GM18907 (cell line): ENCODE results near the gene SPARC.
A peak's percentile ranks its signal among the peaks of the same experiment; 100 is the strongest.

Experiments
- ATAC-seq: cut with Tn5 transposase; IDR thresholded peaks from one replicate; pipeline ENCODE4 v1.9.1; 2021; ENCODE audit warnings: mild to moderate bottlenecking, moderate library complexity; ENCODE audit not compliant: unreplicated experiment

The SPARC gene

DNA sequence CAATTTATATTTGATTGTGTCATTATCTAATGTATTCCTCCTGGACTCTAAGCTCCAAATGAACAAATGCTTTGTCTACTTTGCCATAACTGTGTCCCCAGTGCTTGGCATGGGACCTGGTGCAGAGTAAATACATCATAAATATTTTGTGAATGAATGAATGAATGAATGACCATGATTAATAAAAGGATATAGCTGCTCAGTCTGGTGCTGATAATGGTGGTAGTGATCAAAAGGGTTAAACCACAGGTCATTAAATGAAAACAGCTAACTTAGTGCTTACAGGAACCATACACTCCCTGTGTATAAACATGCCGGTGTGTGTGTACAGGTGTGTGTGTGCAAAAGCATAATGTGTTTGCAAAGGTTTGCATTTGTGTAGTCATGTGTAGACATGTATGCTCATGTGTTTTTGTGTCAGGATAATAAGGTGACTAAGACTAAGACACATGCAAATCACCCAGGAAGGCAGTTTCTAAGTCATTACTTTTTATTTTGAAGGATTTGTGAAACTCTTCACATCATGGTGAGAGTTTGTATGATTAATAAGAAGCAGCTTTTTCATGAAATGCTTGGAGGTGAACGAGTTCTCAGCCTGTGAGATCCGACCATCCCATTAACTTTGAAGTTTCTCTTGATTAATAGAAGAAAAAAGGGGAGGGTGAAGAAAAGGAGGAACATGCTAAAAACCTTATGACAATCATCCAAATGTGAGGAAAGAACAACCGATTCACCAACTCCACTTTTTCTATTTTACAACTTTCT lies 24.6 kb downstream of the SPARC start:
- peak; percentile 70 for ATAC-seq

DNA sequence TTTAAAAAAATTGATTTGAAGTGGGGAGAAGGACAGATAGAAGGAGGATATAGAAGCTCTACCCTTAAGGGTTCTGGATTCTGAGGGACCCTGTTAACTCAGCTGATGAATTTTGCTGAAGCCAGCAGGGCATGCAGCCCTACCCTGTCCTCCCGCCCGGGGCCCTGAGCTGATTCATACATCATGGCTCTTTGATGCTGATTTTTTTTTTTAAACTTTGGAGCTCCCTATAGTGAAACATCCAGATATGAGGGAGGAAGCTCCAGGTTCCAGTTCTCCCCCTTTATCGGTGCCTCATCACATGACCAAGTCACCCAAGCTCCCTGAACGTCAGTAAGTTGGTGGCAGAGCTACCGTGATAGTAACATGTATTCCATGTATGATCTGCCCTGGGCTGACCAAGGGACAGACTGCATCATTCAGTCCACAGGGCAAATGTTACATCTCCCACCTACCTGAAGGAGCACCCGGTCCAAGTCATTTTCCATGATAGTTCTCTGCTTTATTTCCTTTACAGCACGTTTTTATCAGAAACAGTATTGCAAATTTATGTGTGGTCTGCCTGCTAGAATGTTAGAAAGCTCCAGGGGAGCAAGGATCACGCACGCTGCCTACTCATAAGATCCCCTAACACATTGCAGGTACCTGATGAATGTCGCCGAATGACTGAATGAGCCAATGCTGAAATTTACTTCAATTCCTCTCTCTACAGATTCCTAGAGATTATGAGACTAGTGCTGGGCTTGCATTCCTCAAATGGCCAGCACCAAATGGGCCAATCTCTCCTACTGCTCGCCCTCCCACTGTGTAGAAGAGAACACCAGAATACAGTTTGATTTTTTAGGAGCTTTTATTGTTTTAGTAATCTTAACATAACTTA lies 25.9 kb downstream of the SPARC start:
- no peak for ATAC-seq

DNA sequence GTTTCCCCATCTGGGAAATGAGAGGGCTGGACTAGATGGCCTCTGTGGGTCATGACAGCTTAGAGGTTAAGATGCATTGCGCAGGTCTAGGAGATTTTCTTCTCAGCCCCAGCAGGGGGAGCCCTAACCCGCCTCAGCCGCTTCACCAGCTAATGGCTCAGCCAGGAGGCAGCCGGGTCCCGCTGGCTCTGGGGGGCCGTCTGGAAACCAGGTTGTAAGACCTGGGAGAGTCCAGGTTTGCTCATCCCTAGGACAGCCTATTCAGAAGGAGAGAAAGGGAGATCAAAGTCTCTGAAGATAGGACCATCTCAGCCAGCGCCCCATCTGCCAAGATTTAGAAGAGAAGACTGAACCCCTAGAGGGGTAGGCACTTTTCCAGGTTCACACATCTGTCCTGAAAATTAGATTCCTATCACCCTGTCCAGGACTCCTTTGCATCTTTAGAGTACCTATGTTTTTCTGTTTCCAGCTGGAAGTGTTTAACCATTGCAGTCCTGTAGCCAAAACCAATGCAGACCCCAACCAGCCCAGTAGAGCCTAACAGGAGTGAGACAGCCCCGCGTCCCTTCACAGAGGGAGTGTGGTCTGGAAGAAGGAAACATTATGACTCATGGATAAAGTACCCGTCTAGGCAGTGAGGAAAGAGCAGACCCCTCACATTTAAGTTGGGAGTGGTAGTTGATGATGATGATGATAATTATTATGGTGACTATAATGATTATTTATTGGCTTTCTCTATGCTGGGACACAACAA lies 27.5 kb downstream of the SPARC start:
- ATAC-seq = peak; percentile 69

DNA sequence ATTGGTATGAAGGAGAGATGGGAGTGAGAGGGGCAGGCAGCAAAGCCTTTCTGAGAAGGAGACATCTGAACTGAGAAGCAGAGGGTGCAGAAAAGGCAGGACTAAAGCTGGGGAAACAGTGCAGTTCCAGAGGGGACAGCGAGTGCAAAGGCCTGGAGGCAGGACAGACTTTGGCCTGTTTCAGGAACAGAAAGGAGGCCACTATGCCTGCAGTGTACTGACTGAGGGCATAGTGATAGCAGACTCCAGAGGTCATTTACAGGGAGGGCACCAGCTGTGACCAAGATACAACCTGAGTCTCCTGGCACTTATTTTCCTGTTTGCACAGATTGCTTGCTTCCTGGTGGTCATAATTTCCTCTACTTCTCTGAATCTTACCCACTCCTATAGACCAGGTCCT lies 29.6 kb downstream of the SPARC start:
- ATAC-seq = no peak

DNA sequence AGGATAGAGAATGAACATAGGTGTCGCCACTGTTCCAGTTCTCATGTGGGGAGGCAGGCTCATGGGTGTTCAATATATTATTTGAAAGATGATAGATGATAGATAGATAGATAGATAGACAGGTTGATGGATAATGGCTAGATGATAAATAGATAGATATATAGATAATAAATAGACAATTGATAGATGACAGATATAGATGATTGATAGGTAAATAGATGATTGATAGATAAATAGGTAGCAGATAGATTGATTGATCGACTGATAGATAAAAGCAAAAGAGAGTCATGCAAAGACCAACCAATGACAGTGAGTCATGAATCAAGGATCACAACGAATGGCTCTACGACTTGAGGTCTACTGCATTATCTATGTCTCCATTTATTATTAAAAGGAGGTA lies 30.4 kb downstream of the SPARC start:
- ATAC-seq = no peak

DNA sequence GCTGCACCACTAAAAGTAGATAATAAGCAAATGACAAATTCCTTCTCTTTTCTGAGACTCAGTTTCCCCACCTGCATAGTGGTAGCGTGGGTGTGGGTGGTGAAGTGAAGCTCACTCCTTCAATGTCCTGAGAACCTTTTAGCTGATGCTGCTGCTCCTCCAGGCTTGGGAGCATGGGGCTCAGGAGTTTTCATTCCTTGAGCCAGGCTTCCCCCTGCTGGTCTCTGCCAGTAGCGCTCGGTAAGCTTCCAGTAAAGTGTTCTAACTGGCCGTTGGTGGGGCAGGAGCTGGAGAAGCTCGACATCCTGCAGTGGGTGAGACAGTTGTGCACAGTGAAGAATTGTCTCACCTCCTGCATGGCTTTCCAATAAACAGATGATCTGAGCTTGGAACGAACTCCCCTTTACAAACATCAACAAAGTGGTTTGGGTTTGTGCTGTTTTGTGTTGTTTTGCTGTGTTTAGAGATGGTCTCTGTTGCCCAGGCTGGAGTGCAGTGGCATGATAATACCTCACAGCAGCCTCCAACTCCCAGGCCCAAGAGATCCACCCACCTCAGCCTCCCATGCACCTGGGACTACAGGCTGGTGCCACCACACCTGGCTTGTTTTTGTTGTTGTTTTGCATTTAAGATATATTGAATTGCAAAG lies 34.6 kb downstream of the SPARC start:
- peak; percentile 97 for ATAC-seq

DNA sequence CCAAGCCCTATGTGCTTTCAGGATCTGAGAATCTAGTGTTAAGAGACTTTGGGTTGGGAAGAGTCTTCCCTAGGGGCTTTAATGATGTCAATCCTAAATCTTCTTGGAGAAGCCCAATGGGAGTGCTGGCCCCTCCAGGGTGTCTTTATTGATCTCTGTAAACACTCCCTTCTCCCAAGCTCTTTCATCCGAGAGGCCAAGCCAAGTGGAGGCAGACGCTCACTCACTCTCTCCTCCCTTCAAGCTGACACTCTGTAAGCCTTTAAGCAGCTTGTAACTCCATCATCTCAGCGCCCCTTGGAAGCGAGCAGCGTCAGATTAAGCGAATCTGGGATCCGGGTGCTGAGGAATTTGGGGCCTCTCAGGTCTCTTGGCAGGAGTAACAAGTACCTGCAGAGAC lies 37.7 kb downstream of the SPARC start:
- no peak for ATAC-seq

DNA sequence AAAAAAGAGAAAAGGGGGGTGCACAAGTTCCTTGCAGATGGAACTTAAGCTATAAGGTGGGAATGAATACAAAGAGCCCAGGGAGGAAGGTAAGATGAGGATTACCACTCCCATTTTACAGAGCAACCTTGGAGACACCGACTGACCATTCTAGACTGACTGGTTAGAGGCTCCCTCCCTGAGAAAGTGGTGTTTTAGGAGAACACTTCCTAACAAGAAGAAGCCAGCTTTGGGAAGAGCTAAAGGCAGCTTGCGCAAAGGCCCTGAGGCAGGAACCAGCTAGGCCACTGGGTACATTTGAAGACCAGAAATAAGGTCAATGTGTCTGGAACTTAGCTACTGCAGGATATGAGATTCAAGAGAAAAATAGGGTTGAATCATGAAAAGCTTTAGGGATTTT lies 38.6 kb downstream of the SPARC start:
- ATAC-seq = no peak

DNA sequence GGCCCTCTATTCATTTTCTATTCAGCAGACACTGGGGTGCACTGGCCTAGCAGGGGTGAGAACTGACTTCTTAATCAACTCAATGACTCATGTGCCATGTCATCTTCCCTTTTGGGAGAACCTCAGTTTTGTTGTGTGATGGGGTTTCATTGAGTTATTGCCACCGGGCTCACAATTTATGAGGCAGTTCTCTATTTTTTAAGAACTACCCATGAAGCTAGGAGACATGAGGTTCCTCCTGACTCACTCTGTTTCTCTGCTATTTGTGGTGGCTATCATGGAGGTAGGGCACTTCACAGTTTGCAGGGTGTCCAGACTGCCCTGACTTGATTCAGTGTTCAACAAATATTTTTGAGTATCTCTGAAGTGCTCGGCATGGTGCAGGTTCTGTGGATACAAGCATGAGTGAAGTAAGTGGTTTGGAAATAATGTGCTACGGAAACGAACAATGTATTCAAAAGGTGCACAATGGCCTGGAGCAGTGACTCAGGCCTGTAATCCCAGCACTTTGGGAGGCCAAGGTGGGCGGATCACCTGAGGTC lies 39.3 kb downstream of the SPARC start:
- no peak for ATAC-seq

DNA sequence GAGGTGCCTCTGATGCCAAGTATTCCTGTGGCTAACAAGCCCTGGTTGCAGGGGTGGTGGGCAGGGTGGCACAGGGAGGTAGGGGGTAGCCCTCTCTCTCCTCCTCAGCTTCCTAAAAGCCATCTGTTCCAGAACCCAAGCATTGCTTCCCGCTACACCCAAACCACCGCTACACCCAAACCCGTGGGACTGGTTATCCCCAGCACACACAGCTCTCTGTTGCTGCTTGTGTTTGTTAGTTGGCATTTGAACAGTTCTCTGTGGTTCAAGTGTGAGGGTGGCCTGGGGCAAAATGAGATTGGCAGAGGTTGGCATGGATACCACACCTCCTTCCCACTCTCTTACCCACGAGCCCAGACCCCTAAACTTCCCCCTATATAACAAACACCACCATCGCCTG lies 40.4 kb downstream of the SPARC start:
- no peak for ATAC-seq

DNA sequence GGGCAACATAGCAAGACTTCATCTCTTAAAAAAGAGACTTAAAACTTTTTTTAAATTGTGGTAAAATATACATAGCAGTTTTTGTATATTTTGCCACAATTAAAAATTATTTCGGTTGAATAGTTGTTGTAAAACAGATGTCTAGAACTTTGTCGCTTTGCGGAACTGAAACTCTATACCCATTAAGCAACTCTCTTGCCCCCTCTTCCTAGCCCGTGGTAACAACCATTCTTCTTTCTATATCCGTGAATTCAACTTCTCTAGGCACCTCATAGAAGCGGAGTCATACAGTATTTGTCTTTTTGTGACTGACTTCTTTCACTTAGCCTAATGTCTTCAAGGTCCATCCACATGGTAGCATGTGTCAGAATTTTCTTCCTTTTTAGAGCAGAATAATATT lies 43.3 kb downstream of the SPARC start:
- ATAC-seq = peak; percentile 69

DNA sequence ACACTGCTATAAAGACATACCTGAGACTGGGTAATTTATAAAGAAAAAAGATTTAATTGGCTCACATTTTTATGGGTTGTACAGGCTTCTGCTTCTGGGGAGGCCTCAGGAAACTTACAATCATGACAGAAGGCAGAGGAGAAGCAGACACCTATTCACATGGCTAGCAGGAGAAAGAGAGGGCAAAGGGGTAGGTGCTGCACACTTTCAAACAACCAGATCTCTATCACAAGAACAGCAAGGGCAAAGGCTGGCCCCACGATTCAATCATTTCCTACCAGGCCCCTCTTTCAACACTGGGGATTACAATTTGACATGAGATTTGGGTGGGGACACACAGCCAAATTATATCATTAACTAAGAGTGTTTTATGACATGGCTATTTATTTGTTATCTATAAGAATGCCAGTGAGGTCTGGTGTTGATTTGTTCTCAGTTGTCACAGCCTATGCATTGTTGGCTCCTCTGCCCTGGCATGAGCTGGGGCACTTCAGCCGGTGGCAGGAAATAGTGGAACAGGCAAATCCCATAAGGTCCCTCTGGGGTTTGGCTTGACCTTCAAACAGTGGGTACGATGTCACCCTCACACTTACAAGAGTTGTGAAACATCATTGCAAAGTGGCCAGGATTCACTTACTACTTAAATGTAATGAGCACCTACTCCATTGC lies 44.1 kb downstream of the SPARC start:
- no peak for ATAC-seq

DNA sequence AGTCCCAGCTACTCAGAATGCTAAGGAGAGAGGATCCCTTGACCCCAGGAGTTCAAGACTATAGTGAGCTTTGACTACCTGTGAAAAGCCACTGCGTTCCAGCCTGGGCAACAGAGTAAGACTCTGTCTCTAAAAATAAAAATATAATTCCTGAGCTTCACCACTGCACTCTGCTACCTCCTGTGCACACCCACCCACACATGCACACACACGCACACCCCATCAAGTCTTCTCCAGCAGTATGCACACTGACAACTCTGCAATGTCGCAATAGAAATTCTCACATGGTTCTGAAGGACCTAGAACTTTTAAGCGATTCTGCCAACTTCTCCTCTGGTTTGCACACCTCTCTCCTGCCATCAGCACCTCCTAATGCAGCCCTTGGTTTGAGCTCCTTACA lies 48.1 kb downstream of the SPARC start:
- no peak for ATAC-seq

DNA sequence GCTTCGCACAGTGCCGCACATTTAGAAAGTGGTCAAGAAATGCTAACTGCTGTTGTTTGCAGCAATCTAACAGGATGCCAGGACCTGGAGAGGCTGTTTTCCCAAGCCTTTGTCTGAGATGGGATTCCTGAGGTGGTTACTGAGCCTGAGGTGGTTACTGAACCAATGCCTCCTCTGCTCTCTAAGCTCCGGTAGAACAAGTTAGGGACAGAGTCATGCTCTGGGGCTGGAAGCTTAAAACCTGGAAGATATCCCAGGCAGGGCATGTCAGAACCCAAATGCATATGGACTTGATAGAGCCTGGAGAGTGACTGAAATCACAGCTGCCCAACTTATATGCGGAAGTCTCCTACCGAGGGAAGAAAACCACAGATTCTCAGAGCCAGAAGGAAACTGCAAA lies 49.0 kb downstream of the SPARC start:
- ATAC-seq = no peak

DNA sequence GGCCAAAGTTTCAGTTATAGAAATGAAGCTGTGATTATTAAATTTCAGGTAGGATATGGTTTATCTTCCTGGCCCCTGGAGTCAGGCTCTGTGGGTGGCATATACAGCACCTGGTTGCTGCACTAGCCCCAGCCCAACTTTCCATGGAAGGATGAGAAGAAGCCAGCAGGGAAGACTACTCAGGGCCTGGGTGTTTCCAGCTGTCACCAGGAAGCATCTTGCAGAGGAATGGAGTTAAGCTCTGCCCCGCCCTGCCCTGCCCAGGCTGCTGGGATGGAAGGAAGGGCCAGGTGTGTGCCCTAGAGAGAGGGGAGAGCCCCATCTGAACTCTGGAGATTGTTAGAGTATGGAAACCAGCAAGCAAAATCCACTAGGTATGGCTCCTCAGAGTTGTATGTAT lies 52.8 kb downstream of the SPARC start:
- ATAC-seq = no peak

DNA sequence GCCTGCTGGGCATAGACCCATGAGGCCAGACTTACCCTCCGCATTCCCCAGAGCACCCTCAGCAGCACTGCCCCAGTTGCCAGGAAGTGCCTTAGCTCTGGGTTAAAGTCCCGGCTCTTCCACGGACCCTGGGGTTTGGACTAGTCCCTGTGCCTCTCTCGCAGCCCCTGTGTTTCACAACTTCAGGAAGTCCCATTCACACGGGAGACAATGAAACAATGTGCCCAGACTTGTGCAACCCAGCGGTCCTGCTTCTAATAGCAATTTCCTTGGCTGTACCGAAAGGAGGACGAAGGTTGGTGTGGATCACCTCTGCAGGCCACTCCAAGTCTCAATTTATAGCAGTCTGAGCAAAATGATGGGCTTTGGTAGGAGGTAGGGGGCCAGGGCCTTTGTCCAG lies 53.8 kb downstream of the SPARC start:
- ATAC-seq = no peak

DNA sequence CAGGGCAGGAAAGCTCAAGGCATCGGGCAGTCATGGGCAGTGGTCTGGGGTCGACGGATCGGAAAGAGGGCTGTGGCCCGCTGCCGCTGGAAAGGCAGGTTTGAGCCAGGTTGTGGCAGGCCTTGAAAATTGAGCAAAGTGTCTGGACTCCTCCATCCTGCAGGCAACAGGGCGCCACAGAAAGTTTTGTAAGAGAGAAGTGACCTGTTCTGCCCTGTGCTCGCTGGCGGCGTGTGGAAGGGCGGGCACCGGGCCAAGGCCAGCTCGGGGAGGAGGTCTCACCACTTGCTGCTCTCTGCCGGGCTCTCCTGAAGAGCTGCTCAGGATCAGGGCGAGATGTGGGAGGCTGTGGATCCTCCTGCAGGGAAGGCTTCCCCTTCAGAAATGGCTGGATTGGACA lies 54.2 kb downstream of the SPARC start:
- ATAC-seq = no peak

DNA sequence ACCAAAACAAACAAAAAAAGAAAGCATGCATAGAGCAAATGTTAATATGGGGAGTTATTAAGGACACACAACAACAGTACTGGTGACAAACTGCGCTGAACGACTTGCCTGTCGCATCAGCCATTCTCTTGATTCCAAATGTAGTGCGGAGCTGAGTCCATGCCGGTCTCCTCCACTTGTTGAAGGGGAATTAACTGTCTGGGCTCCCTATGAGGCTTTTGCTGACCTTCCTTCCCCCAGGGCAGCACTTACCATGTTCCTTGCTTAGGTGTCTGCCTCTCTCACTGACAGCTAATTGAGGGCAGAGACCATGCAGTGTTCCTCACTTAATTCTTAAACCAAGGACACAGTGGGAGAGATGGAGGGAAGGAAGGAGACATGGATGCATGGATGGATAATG lies 54.8 kb downstream of the SPARC start:
- ATAC-seq = no peak

DNA sequence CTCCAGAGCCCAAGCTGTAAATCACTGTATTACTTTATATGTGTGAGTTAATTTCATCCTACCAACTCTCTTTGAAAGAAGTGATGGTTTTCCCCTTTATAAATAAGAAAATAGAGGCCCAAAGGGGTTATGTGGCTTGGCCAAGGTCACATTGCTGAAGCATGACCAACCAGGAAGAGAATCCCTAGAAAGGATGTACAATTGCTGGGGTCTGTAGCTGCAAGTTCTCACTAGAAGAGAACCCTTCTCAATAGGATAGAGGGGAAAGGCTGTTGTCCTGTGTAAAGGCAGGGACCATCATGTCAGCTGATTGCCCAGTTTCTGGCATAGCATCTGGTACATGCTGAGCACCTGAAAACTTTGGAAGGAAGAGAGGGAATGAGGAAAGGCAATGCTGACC lies 56.6 kb downstream of the SPARC start:
- no peak for ATAC-seq

DNA sequence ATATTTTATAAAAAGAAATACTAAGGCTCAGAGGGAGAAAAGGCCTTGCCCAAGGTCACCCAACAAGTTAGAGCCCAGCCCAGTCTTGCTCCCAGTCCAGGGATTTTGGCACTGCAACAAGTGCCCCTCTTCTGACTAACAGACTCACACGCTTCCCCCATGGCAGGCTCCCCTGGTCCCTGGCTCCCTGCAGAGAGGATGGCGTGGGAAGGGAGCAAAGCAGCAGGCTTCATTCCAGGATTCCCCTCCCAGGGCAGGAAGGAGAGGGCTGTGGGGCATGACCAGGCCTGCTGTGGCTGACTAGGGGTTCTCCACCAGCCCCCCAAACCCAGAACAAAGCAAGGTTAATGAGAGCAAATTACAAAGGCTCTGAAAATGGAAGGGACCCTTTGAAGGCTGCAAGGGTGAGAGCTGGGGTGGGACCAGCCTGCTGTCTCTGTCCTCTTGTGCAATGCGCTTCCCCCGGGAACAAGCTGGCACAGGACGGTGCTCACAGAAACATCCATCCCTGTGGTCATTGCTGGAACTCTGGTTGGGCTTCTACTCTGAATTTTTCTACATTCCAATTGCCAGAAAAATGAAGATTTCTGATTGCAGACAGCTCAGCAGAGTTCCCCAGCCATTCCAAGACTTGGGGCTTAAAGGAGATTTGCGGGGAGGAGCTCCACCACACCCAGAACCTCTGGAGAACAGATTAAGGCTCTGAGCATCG lies 58.4 kb downstream of the SPARC start:
- ATAC-seq = no peak
